Ovary (tissue), 9 donors: ENCODE results near the gene AKNA. TPM values are rescaled to one million over a fixed set of nuclear protein-coding genes. Genes with fewer than 3 reads are reported as not detected.

Experiments
- DNase-seq, 5 donors: peaks; one replicate each; pipeline ENCODE4 v3.0.0-alpha.2; 2019 to 2020
- H3K27ac ChIP-seq, 2 donors: fragments of 200-600 bp; one replicate each; pipeline versions ENCODE4 v1.5.1 to v1.8.0; 2019 to 2022
- H3K27me3 ChIP-seq: fragments of 200-600 bp; one replicate; pipeline ENCODE4 v1.8.0; 2022
- H3K36me3 ChIP-seq: fragments of 200-600 bp; sonication (generic); one replicate; pipeline ENCODE4 v1.5.1; 2019
- H3K4me1 ChIP-seq: one replicate; pipeline ENCODE4 v1.8.1; 2013; ENCODE audit warnings: mild to moderate bottlenecking, moderate library complexity; ENCODE audit not compliant: insufficient read depth
- H3K4me3 ChIP-seq: fragments of 200-600 bp; sonication (generic); one replicate; pipeline ENCODE4 v1.5.1; 2017
- H3K9me3 ChIP-seq, 2 donors: fragments of 200-600 bp in 1 of 2; sonication (generic) in 1 of 2; one replicate each; pipeline versions ENCODE4 v1.5.1 to v1.8.1; 2013 to 2019; ENCODE audit warnings: mild to moderate bottlenecking in 1 of 2, moderate library complexity in 1 of 2
- EP300 ChIP-seq: sonication (generic); formaldehyde crosslinking; IDR thresholded peaks from one replicate; pipeline ENCODE4 v1.6.1; 2017; ENCODE audit warnings: antibody characterized with exemption
- POLR2A ChIP-seq: fragments of 450-650 bp; IDR thresholded peaks from one replicate; pipeline ENCODE4 v1.6.1; 2017; ENCODE audit warnings: antibody characterized with exemption, mild to moderate bottlenecking, moderate library complexity
- WGBS, 3 donors: extraction: QIAGEN DNeasy Blood & Tissue Kit in 1 of 3; methylation state at CpG; one replicate each; pipeline versions ENCODE4 v1.1.5 to v1.1.7; 2013 to 2017; 5-methylcytosine and 5-hydroxymethylcytosine counted together
- intact Hi-C, 4 donors: fragments of 100-400 bp; cut with DNase I; formaldehyde crosslinking; loops; one replicate each; pipeline versions ENCODE4 v1.11.0 to v1.15.1; 2022 to 2023
- polyA plus RNA-seq, 2 donors: library from polyadenylated mRNA; stranded (reverse); fragments of 200-250 nt in 1 of 2; fragments of 350-450 nt in 1 of 2; fragmentation: Illumina TruSeq in 1 of 2; extraction: RNeasy Lipid Tissue Mini Kit (QIAGEN cat#74804) in 1 of 2; gene quantifications; one replicate each; pipeline ENCODE4 v1.2.3, GENCODE V29; 2013 to 2014
- total RNA-seq, 7 donors: library from RNA; depleted of rRNA in 2 of 7; stranded (reverse); fragments of >200 nt in 2 of 7; fragmentation: NEBNext Ultra II Directional in 3 of 7; extraction: Animal tissue kit (Norgen Biotek cat#: 25700) in 3 of 7; gene quantifications; one replicate each; pipeline versions ENCODE4 v1.1.0 to v1.2.4, GENCODE V29; 2016 to 2023
- TF ChIP-seq, protein P1 (sequence below), 3 donors: fragments of 450-650 bp in 2 of 3; fragments of 200-600 bp in 1 of 3; IDR thresholded peaks; one replicate each; pipeline versions ENCODE4 v1.5.1 to v1.8.0; 2016 to 2022; ENCODE audit warnings: antibody characterized with exemption in 3 of 3, mild to moderate bottlenecking in 1 of 3
- donor health status: DM: no; HTN: no; CAD: no; lungs with moderate emphysema.
- donor health status: DM: no; HTN: no; CAD: no.
- donor health status: Bipolar disorder and iron deficiency.
- donor health status: DM: yes; HTN: yes; CAD: no.
- donor health status: DM: no; HTN: no; CAD: no.
- donor health status: DM: yes; HTN: yes; CAD: no.

The AKNA gene
- total and polyA plus RNA-seq, 9 donors = 12.9 to 123 (median 36.4) TPM

- intact Hi-C loops = no loop called here
- WGBS, 3 donors = 74 to 82% (median 77%) methylated on average over 8 of the region's 8 CpGs
- Histone ChIP-seq H3K27ac (no peak overlapping the region), H3K4me3 (no peak overlapping the region), H3K4me1 (no peaks in the 10 kb centered on the region), H3K9me3 (no peaks in the 10 kb centered on the region), H3K36me3 (no peaks in the 10 kb centered on the region), H3K27me3 (no peaks in the 10 kb centered on the region)
- no peak for TF ChIP-seq POLR2A
- peak in 4 of 5 donors; percentile 4 to 34 (median 14) for DNase-seq
Measured at GRCh38 chr9:114314881-114315722, 72.7 kb downstream of the AKNA start.

DNA sequence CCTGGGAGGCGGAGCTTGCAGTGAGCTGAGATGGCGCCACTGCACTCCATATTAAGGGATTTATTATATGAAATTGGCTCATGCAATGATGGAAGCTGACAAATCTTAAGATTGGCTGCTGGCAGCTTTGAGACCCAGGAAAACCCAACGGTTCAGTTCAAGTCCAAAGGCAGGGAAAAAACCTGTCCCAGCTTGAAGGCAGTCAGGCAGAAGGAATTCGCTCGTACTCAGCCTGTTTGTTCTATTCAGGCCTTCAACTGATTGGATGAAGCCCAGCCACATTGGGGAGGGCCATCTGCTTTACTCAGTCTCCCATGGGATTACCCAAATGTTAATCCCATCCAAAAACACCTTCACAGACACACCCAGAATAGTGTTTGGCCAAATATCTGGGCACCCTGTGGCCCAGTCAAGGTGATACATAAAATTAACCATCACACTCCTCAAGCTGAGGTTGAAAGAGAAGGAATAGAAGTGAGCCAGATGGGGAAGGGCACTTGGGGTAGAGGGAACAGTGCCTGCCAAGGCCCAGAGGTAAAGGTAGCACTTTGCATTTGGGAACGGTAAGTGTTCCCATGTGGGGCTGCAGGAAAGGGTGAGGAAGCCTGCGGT, 73.4 kb downstream of the AKNA start:
- Histone ChIP-seq H3K36me3 (no peaks in the 10 kb centered on the region), H3K4me3 (no peak overlapping the region), H3K27me3 (no peaks in the 10 kb centered on the region), H3K9me3 (no peaks in the 10 kb centered on the region), H3K4me1 (no peaks in the 10 kb centered on the region), H3K27ac (no peak overlapping the region)
- TF ChIP-seq EP300 (no peak), POLR2A (no peak)
- TF ChIP-seq, protein P1, sequence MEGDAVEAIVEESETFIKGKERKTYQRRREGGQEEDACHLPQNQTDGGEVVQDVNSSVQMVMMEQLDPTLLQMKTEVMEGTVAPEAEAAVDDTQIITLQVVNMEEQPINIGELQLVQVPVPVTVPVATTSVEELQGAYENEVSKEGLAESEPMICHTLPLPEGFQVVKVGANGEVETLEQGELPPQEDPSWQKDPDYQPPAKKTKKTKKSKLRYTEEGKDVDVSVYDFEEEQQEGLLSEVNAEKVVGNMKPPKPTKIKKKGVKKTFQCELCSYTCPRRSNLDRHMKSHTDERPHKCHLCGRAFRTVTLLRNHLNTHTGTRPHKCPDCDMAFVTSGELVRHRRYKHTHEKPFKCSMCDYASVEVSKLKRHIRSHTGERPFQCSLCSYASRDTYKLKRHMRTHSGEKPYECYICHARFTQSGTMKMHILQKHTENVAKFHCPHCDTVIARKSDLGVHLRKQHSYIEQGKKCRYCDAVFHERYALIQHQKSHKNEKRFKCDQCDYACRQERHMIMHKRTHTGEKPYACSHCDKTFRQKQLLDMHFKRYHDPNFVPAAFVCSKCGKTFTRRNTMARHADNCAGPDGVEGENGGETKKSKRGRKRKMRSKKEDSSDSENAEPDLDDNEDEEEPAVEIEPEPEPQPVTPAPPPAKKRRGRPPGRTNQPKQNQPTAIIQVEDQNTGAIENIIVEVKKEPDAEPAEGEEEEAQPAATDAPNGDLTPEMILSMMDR (IDR thresholded peaks at IDR 0.05) = no peak
- peak in 1 of 5 donors; percentile 2 for DNase-seq
- intact Hi-C loops = no loop called here
- WGBS, 3 donors = 81 to 87% (median 84%) methylated on average over 7 of the region's 7 CpGs

DNA sequence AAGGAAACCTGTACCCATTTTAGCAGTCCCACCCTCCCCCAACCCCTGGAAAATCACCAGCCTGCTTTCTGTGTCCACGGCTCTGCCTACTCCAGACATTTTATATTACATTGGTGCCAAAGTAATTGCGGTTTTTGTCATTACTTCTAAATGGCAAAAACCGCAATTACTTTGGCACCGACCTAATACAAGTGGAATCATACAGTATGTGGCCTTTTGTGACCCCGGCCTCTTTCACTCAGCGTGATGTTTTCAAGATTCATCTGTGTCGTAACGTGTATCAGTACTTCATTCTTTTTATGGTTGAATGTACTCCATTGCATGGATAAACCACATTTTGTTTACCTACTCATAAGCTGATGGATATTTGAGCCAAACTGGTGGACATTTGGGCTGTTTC, 74.6 kb downstream of the AKNA start:
- no peaks in the 10 kb centered on the region for H3K36me3 ChIP-seq
- no peaks in the 10 kb centered on the region for H3K4me1 ChIP-seq
- H3K27ac ChIP-seq = no peak overlapping the region
- H3K9me3 ChIP-seq = no peaks in the 10 kb centered on the region
- DNase-seq = peak in 3 of 5 donors; percentile 1 to 5 (median 2)
- H3K27me3 ChIP-seq = no peaks in the 10 kb centered on the region
- intact Hi-C loops = no loop called here
- H3K4me3 ChIP-seq = no peak overlapping the region
- no peak for TF ChIP-seq POLR2A
- TF ChIP-seq, protein P1 (IDR thresholded peaks at IDR 0.05) = no peak
- TF ChIP-seq EP300 = no peak
- 85 to 87% (median 87%) methylated on average over 8 of the region's 8 CpGs for WGBS, 3 donors

- no peaks in the 10 kb centered on the region for H3K9me3 ChIP-seq
- TF ChIP-seq POLR2A = no peak
- TF ChIP-seq, protein P1 (IDR thresholded peaks at IDR 0.05) = no peak
- TF ChIP-seq EP300 = no peak
- DNase-seq = peak in 2 of 5 donors; percentile 5 to 13
- intact Hi-C loops = no loop called here
- no peaks in the 10 kb centered on the region for H3K27me3 ChIP-seq
- H3K4me1 ChIP-seq = no peaks in the 10 kb centered on the region
- WGBS, 3 donors = 73 to 82% (median 75%) methylated on average over 8 of the region's 8 CpGs
- H3K36me3 ChIP-seq = no peaks in the 10 kb centered on the region
- no peak overlapping the region for H3K4me3 ChIP-seq
- no peak overlapping the region for H3K27ac ChIP-seq
Measured at GRCh38 chr9:114312513-114312875, 75.3 kb downstream of the AKNA start.
